VCaP (cell line): ENCODE results near the gene THOP1.

Experiments used
- H3K27ac ChIP-seq: fragments of 450-650 bp; 2 replicates; pipeline ENCODE4 v1.5.1; 2017
- CTCF ChIP-seq: fragments of 450-650 bp; conservative IDR thresholded peaks from 2 replicates; pipeline ENCODE4 v1.5.1; 2017; ENCODE audit warnings: mild to moderate bottlenecking, moderate library complexity

Gene THOP1

GRCh38 chr19:2863816-2864215 is 78.5 kb downstream of the THOP1 start:
- H3K27ac ChIP-seq, result no peak overlapping the region
- TF ChIP-seq CTCF, result no peak
